Calu3 (cell line): ENCODE results near the gene TTC38. TPM values are rescaled to one million over a fixed set of nuclear protein-coding genes. Genes with fewer than 3 reads are reported as not detected.

Source experiments
- BruUV-seq: library from RNA; stranded (reverse); fragments of 400-500 nt; replicated peaks from 2 replicates; lab custom pipeline; 2021; lab: Mats Ljungman, UMichigan
- CTCF ChIA-PET: fragments of 300-600 bp; sonication (Branson Sonifier 250); formaldehyde crosslinking; loops from one replicate; lab custom pipeline; 2022; ENCODE audit warnings: antibody characterized with exemption; lab: Charles Lee
- DNase-seq: peaks from one replicate; pipeline ENCODE4 v3.0.0; 2022
- H3K27ac Mint-ChIP-seq: one replicate; pipeline ENCODE4 v1.8.0; 2022; ENCODE audit warnings: mixed read lengths; ENCODE audit not compliant: unreplicated experiment
- H3K27me3 Mint-ChIP-seq: one replicate; pipeline ENCODE4 v1.8.0; 2022; ENCODE audit warnings: mixed read lengths; ENCODE audit not compliant: unreplicated experiment
- H3K36me3 Mint-ChIP-seq: one replicate; pipeline ENCODE4 v1.8.0; 2022; ENCODE audit warnings: mild to moderate bottlenecking, moderate library complexity, mixed read lengths; ENCODE audit not compliant: insufficient read depth, unreplicated experiment
- H3K4me1 Mint-ChIP-seq: one replicate; pipeline ENCODE4 v1.8.0; 2022; ENCODE audit warnings: mild to moderate bottlenecking, low read depth, mixed read lengths; ENCODE audit not compliant: unreplicated experiment
- H3K4me3 Mint-ChIP-seq: one replicate; pipeline ENCODE4 v1.8.0; 2022; ENCODE audit warnings: mild to moderate bottlenecking, low read depth, moderate library complexity, mixed read lengths; ENCODE audit not compliant: unreplicated experiment
- H3K9me3 Mint-ChIP-seq: one replicate; pipeline ENCODE4 v1.8.0; 2022; ENCODE audit warnings: low read depth, mixed read lengths; ENCODE audit not compliant: unreplicated experiment
- intact Hi-C: fragments of 100-400 bp; cut with micrococcal nuclease; formaldehyde crosslinking; loops from one replicate; pipeline ENCODE4 v1.10.0; 2022; ENCODE audit not compliant: unreplicated experiment
- total RNA-seq: library from RNA; stranded (reverse); gene quantifications from 2 replicates; pipeline ENCODE4 v1.2.3, GENCODE V29; 2022
- TF ChIP-seq, protein P1 (sequence below): fragments of 200-600 bp; IDR thresholded peaks from one replicate; pipeline ENCODE4 v1.8.0; 2022; ENCODE audit warnings: antibody characterized with exemption; ENCODE audit not compliant: unreplicated experiment

TTC38 gene
- total RNA-seq, 1 experiment from 2014 or later, result 31.9 TPM

DNA sequence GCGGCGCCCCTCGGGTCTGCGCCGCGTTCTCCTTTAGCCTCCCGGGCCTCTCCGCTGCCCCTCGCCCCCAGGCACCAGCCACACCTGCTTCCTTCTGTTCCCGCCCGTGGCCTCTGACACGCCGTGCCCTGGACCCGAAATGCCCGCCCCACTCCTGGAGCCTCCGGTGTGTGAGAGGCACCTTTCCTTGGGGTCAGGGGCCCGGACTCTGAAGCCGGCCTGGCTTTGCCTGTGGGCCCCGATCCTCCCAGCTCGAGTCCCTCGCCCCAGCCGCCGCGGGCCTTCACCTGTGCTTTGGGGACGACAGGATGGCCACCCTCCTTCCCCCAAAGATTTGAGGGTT is 17.1 kb upstream of the TTC38 start:
- Mint-ChIP-seq H3K4me1 (peaks cover 11% of the 10 kb centered on the region), H3K9me3 (no peaks in the 10 kb centered on the region), H3K27me3 (no peaks in the 10 kb centered on the region), H3K4me3 (peak overlapping the region; percentile 99), H3K36me3 (peaks cover 40% of the 10 kb centered on the region), H3K27ac (peak overlapping the region; percentile 94)
- BruUV-seq, result no TSS peak
- CTCF ChIA-PET, result interaction anchor here (0.6 kb wide), 1 partner anchor 18 kb away, joined by 4 read pairs; no protein-coding TSS in a partner anchor
- intact Hi-C loops, result loop anchor here (10.0 kb wide), 1 partner anchor 56 kb away; no protein-coding TSS in a partner anchor
- TF ChIP-seq, protein P1, sequence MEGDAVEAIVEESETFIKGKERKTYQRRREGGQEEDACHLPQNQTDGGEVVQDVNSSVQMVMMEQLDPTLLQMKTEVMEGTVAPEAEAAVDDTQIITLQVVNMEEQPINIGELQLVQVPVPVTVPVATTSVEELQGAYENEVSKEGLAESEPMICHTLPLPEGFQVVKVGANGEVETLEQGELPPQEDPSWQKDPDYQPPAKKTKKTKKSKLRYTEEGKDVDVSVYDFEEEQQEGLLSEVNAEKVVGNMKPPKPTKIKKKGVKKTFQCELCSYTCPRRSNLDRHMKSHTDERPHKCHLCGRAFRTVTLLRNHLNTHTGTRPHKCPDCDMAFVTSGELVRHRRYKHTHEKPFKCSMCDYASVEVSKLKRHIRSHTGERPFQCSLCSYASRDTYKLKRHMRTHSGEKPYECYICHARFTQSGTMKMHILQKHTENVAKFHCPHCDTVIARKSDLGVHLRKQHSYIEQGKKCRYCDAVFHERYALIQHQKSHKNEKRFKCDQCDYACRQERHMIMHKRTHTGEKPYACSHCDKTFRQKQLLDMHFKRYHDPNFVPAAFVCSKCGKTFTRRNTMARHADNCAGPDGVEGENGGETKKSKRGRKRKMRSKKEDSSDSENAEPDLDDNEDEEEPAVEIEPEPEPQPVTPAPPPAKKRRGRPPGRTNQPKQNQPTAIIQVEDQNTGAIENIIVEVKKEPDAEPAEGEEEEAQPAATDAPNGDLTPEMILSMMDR, result no peak
- peak; percentile 22 for DNase-seq

DNA sequence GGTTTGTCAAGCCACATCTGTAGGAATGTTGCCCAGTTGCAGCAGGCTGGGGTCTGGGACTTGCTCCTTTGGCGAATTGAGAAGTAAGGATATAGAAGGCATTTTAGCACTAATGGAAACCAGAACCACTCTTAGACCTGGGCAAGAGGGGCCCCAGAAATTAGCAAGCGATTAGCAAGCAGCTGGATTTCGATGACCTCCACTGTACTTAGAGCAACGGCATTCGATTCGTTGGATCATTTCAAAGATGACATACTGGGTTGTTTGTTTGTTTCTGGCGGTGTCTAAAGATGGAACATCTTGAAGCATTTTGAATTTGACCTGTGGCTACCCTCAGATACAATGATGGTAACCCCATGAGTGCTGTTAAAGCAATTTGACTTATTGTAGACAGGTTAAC is 16.5 kb upstream of the TTC38 start:
- no TSS peak for BruUV-seq

DNA sequence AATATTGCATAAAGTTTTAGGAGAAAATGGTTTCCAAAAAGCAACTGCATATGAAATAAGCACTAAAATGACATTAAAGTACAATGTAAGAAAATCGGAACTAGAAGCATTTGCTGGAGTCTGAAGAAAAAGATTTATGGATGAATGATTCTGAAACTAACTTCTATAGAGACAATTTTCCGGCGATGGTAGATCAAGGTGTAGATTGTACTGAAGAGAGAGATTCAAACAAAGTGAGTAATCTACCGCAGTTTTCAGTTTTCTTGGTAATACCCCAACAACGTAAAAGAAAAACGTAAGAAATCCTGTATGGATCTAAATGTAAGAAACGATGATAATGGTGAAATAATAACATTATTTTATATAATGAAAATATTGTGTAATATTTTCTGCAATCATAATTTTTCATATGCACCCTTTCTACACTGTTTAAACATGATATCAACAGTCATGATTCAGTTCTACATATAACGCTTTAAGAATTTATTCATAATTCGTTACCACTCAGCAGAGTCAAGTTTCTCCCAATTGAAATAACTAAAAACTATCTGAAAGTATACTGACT is 15.9 kb upstream of the TTC38 start:
- no peak overlapping the region for H3K27ac Mint-ChIP-seq
- peak overlapping the region; percentile 99 for H3K4me3 Mint-ChIP-seq
- intact Hi-C loops, result loop anchor here (10.0 kb wide), 1 partner anchor 57 kb away; no protein-coding TSS in a partner anchor
- peaks cover 11% of the 10 kb centered on the region for H3K4me1 Mint-ChIP-seq
- TF ChIP-seq, protein P1, result no peak
- BruUV-seq, result TSS peak; percentile 47
- CTCF ChIA-PET, result no interaction called here
- H3K9me3 Mint-ChIP-seq, result no peaks in the 10 kb centered on the region
- DNase-seq, result no peak
- H3K36me3 Mint-ChIP-seq, result peaks cover 40% of the 10 kb centered on the region
- no peaks in the 10 kb centered on the region for H3K27me3 Mint-ChIP-seq

More for the DNA sequence above, 16.5 kb upstream of the TTC38 start:
- TF ChIP-seq, protein P1, result no peak
- Mint-ChIP-seq H3K27ac (peak overlapping the region; percentile 94), H3K36me3 (peaks cover 40% of the 10 kb centered on the region), H3K4me3 (peak overlapping the region; percentile 99), H3K27me3 (no peaks in the 10 kb centered on the region), H3K4me1 (peaks cover 11% of the 10 kb centered on the region), H3K9me3 (no peaks in the 10 kb centered on the region)
- CTCF ChIA-PET, result no interaction called here
- intact Hi-C loops, result loop anchor here (10.0 kb wide), 1 partner anchor 56 kb away; no protein-coding TSS in a partner anchor
- no peak for DNase-seq

DNA sequence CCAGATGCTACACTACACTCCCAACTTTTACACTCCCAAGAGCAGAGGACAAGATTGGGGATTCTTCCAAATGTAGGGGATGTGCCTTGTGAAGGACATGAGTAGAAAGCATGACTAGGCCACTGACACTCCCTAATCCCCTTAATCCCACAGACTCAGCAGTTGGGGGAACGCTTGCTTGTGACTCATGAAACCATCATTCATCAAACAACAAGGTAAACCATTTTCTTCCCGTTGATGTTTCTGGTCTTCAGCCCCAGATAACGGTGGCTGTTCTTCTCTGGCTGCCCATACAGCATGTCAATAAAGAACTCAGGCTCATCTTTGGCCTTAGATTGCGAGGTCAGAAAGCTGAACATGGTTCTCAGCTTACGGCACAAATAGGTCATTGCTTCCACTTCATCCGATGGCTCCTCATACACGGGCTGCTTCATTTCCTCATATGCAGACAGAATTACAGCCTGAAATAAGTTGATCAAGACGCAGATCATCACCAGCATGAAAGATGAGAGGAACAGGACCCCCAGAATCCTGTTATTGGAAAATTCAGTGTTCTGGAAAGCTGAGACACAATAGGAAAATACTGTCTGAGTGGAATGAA is 11.3 kb upstream of the TTC38 start:
- no peak for DNase-seq
- Mint-ChIP-seq H3K4me3 (no peak overlapping the region), H3K9me3 (no peaks in the 10 kb centered on the region), H3K4me1 (peaks cover 5% of the 10 kb centered on the region), H3K27ac (no peak overlapping the region), H3K27me3 (peaks cover 19% of the 10 kb centered on the region), H3K36me3 (peaks cover 9% of the 10 kb centered on the region)
- intact Hi-C loops, result loop anchor here (10.0 kb wide), 1 partner anchor 62 kb away; no protein-coding TSS in a partner anchor
- BruUV-seq, result no TSS peak
- TF ChIP-seq, protein P1, result no peak
- CTCF ChIA-PET, result no interaction called here
